Measurements from ENCODE around the gene COL28A1. TPM values are rescaled to one million over a fixed set of nuclear protein-coding genes. Genes with fewer than 3 reads are reported as not detected.
A peak's percentile ranks its signal among the peaks of the same experiment; 100 is the strongest.

Gene COL28A1
- total RNA-seq, 1 experiment from 2014 or later: 7.3 TPM

GRCh38 chr7:7565018-7565680 is 29.5 kb upstream of the COL28A1 start:
- H3K4me3 Mint-ChIP-seq (ENCODE audit: unreplicated experiment): no peak overlapping the region
- intact Hi-C loops (cut with micrococcal nuclease; ENCODE audit: unreplicated experiment): loop anchor here (10.0 kb wide), 4 partner anchors 430 to 730 kb away; no protein-coding TSS in a partner anchor
- no TSS peak for BruUV-seq (replicated peaks)
- Histone ChIP-seq H3K27me3 (replicated peaks; ENCODE audit: control insufficient read depth, insufficient read depth, low read length) (no peaks in the 10 kb centered on the region), H3K36me3 (ENCODE audit: control insufficient read depth, insufficient read depth, low read length) (no peaks in the 10 kb centered on the region), H3K4me1 (peaks cover 34% of the 10 kb centered on the region), H3K9me3 (no peaks in the 10 kb centered on the region), H3K4me3 (ENCODE audit: low read depth, low read length) (peak overlapping the region; percentile 53)
- H3K9me3 Mint-ChIP-seq (ENCODE audit: unreplicated experiment): peaks cover 10% of the 10 kb centered on the region
- no peaks in the 10 kb centered on the region for H3K27me3 Mint-ChIP-seq (ENCODE audit: insufficient read depth, unreplicated experiment)
- TF ChIP-seq CTCF (IDR thresholded peaks at IDR 0.05; ENCODE audit: insufficient read depth in 1 of 2, low read depth in 1 of 2, low read length in 1 of 2, severe bottlenecking in 1 of 2, unreplicated experiment in 1 of 2): no peak
- peaks cover 11% of the 10 kb centered on the region for H3K36me3 Mint-ChIP-seq (ENCODE audit: insufficient read depth, unreplicated experiment)
- H3K4me1 Mint-ChIP-seq (ENCODE audit: low read depth, unreplicated experiment): peaks cover 20% of the 10 kb centered on the region
- DNase-seq: no peak
- ChIA-PET CTCF (no interaction called here), POLR2A (interaction anchor here (0.5 kb wide), 1 partner anchor 465 kb away, joined by 3 read pairs; no protein-coding TSS in a partner anchor)
- H3K27ac Mint-ChIP-seq (ENCODE audit: unreplicated experiment): no peak overlapping the region

- TF ChIP-seq CTCF (IDR thresholded peaks at IDR 0.05; ENCODE audit: insufficient read depth in 1 of 2, low read depth in 1 of 2, low read length in 1 of 2, severe bottlenecking in 1 of 2, unreplicated experiment in 1 of 2): no peak
- DNase-seq: peak; percentile 79
- Histone ChIP-seq H3K36me3 (ENCODE audit: control insufficient read depth, insufficient read depth, low read length) (no peaks in the 10 kb centered on the region), H3K27me3 (replicated peaks; ENCODE audit: control insufficient read depth, insufficient read depth, low read length) (no peaks in the 10 kb centered on the region), H3K4me3 (ENCODE audit: low read depth, low read length) (no peak overlapping the region), H3K9me3 (no peaks in the 10 kb centered on the region), H3K4me1 (peaks cover 34% of the 10 kb centered on the region)
- H3K9me3 Mint-ChIP-seq (ENCODE audit: unreplicated experiment): peaks cover 3% of the 10 kb centered on the region
- H3K4me3 Mint-ChIP-seq (ENCODE audit: unreplicated experiment): no peak overlapping the region
- peaks cover 14% of the 10 kb centered on the region for H3K4me1 Mint-ChIP-seq (ENCODE audit: low read depth, unreplicated experiment)
- BruUV-seq (replicated peaks): no TSS peak
- H3K36me3 Mint-ChIP-seq (ENCODE audit: insufficient read depth, unreplicated experiment): peaks cover 3% of the 10 kb centered on the region
- H3K27me3 Mint-ChIP-seq (ENCODE audit: insufficient read depth, unreplicated experiment): no peaks in the 10 kb centered on the region
- no peak overlapping the region for H3K27ac Mint-ChIP-seq (ENCODE audit: unreplicated experiment)
- CTCF ChIA-PET: no interaction called here
- POLR2A ChIA-PET: interaction anchor here (0.5 to 0.7 kb wide), 2 partner anchors 76 to 464 kb away, joined by 3 read pairs; partner anchors contain the start of gene UMAD1
- intact Hi-C loops (cut with micrococcal nuclease; ENCODE audit: unreplicated experiment): loop anchor here (10.0 kb wide), 4 partner anchors 430 to 730 kb away; no protein-coding TSS in a partner anchor
Observed at GRCh38 chr7:7564323-7564780, 28.7 kb upstream of the COL28A1 start.

DNA sequence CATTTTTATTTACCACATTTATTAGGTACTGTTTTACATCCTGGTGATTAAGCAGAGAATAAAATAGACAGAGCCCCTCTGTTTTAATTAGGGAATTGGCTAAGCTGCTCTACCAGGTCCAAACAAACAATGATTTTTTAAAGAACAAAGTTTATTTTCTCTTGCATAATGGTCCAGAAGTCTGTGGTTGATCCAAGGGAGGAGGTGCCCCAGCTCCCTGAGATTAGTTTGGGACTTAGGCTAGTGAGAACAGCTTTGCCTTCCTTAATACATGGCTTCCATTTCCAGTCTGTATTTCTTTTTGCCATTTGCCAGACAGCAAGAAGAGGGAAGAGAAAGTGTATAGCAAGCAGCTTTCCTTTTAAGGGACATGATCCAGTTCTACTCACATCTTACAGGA is 28.1 kb upstream of the COL28A1 start:
- ChIA-PET CTCF (no interaction called here), POLR2A (no interaction called here)
- H3K36me3 Mint-ChIP-seq (ENCODE audit: insufficient read depth, unreplicated experiment): no peaks in the 10 kb centered on the region

More for the DNA sequence above, 28.1 kb upstream of the COL28A1 start:
- Mint-ChIP-seq H3K9me3 (ENCODE audit: unreplicated experiment) (peaks cover 7% of the 10 kb centered on the region), H3K4me3 (ENCODE audit: unreplicated experiment) (no peak overlapping the region), H3K27me3 (ENCODE audit: insufficient read depth, unreplicated experiment) (no peaks in the 10 kb centered on the region), H3K4me1 (ENCODE audit: low read depth, unreplicated experiment) (peaks cover 11% of the 10 kb centered on the region), H3K27ac (ENCODE audit: unreplicated experiment) (no peak overlapping the region)
- Histone ChIP-seq H3K36me3 (ENCODE audit: control insufficient read depth, insufficient read depth, low read length) (no peaks in the 10 kb centered on the region), H3K27me3 (replicated peaks; ENCODE audit: control insufficient read depth, insufficient read depth, low read length) (no peaks in the 10 kb centered on the region), H3K4me1 (peaks cover 34% of the 10 kb centered on the region), H3K4me3 (ENCODE audit: low read depth, low read length) (no peak overlapping the region), H3K9me3 (no peaks in the 10 kb centered on the region)
- no TSS peak for BruUV-seq (replicated peaks)
- intact Hi-C loops (cut with micrococcal nuclease; ENCODE audit: unreplicated experiment): loop anchor here (10.0 kb wide), 4 partner anchors 431 to 731 kb away; no protein-coding TSS in a partner anchor
- no peak for TF ChIP-seq CTCF (IDR thresholded peaks at IDR 0.05; ENCODE audit: insufficient read depth in 1 of 2, low read depth in 1 of 2, low read length in 1 of 2, severe bottlenecking in 1 of 2, unreplicated experiment in 1 of 2)
- no peak for DNase-seq
